ENCODE data around the gene NECTIN1.
A peak's percentile ranks its signal among the peaks of the same experiment; 100 is the strongest.

NECTIN1 gene

DNA sequence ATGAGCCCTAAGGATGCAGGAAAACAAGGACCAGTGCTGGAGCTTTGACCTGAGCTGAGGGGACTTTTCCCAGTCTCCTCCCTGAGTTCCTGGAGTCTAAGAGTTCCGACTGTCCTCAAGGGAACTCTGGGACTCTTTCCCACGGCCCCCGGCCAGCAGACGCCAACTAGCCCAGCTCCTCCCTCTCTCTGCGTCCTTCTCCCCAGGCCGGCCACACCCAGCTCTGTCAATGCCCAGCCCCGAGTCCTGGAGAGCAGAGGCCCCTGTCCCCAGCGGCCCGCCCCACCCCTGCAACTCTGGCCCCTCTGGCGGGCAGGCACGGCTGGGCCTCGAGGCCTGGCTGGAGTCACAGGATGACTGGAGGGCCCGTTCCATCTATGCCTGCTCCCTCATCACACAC is 29.8 kb downstream of the NECTIN1 start:
- Histone ChIP-seq H2BK120ac (ENCODE audit: insufficient read depth, low read length, poor library complexity) (no peak overlapping the region), H4K12ac (ENCODE audit: low read depth, low read length) (no peak overlapping the region), H4K8ac (ENCODE audit: low read depth, low read length) (no peak overlapping the region), H3K23ac (ENCODE audit: low read length) (no peak overlapping the region), H3K9me3 (ENCODE audit: insufficient read depth, low read depth, low read length) (no peaks in the 10 kb centered on the region), H3K4me1 (ENCODE audit: control insufficient read depth in 1 of 2, insufficient read depth in 2 of 2, low read length in 2 of 2) (peaks cover 12 to 16% of the 10 kb centered on the region in 2 experiments), H2AK5ac (ENCODE audit: low read length) (no peak overlapping the region), H3K4me3 (ENCODE audit: low read depth, low read length) (no peak overlapping the region), H2AFZ (ENCODE audit: insufficient read depth, low read length, poor library complexity) (no peak overlapping the region), H3K27ac (ENCODE audit: low read depth, low read length) (no peak overlapping the region), H2BK5ac (ENCODE audit: low read depth, low read length, poor library complexity) (no peak overlapping the region), H3K9ac (ENCODE audit: low read length) (no peak overlapping the region), H3K4ac (ENCODE audit: low read depth, low read length) (no peak overlapping the region), H3K79me2 (ENCODE audit: control insufficient read depth, insufficient read depth, low read length, poor library complexity) (peaks cover 3% of the 10 kb centered on the region), H4K91ac (ENCODE audit: low read depth, low read length) (no peak overlapping the region), H2BK12ac (ENCODE audit: low read length) (no peak overlapping the region), H3K36me3 (ENCODE audit: control insufficient read depth in 1 of 2, insufficient read depth in 2 of 2, low read length in 2 of 2) (peaks cover 0 to 2% of the 10 kb centered on the region in 2 experiments), H3K14ac (ENCODE audit: low read length) (no peak overlapping the region), H3K27me3 (ENCODE audit: insufficient read depth, low read length) (no peaks in the 10 kb centered on the region), H3K18ac (ENCODE audit: low read length) (no peak overlapping the region), H3K4me2 (ENCODE audit: low read length) (no peak overlapping the region), H3K79me1 (ENCODE audit: low read length) (peaks cover 13% of the 10 kb centered on the region)
- WGBS (ENCODE audit: extremely low coverage, insufficient coverage, insufficient read length), result no CpG with 5 or more reads among the region's 13 CpGs
- no peak for DNase-seq

DNA sequence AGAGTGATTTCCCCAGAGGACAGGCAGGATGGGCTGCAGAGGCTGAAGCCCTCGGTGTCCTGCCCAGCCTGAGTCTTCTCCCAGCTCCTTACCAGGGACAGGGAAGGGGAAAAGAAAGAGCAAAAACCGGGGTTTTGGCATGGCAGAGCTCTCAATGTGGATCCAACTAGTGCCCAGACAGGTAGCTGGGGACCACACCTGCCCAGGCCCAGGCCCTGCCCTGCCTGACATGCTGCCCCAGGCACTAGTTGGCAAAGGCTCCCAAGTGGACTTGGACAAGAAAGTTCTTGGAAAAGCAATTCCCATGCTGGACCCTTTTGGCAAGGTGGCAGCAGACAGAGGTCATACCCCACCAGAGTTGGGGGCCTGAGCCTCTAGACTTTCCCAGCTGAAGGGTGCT is 31.1 kb downstream of the NECTIN1 start:
- no peak overlapping the region for H4K8ac ChIP-seq (ENCODE audit: low read depth, low read length)
- peak overlapping the region; percentile 28 for H2BK120ac ChIP-seq (ENCODE audit: insufficient read depth, low read length, poor library complexity)
- H3K4ac ChIP-seq (ENCODE audit: low read depth, low read length), result no peak overlapping the region
- no peak overlapping the region for H3K9ac ChIP-seq (ENCODE audit: low read length)
- no peak overlapping the region for H3K27ac ChIP-seq (ENCODE audit: low read depth, low read length)
- H2AK5ac ChIP-seq (ENCODE audit: low read length), result peak overlapping the region; percentile 42
- H2BK12ac ChIP-seq (ENCODE audit: low read length), result no peak overlapping the region
- H4K91ac ChIP-seq (ENCODE audit: low read depth, low read length), result peak overlapping the region; percentile 22
- peaks cover 13% of the 10 kb centered on the region for H3K79me1 ChIP-seq (ENCODE audit: low read length)
- H3K23ac ChIP-seq (ENCODE audit: low read length), result no peak overlapping the region
- H3K27me3 ChIP-seq (ENCODE audit: insufficient read depth, low read length), result no peaks in the 10 kb centered on the region
- H3K4me2 ChIP-seq (ENCODE audit: low read length), result no peak overlapping the region
- DNase-seq, result no peak
- WGBS (ENCODE audit: extremely low coverage, insufficient coverage, insufficient read length), result no CpG with 5 or more reads among the region's 2 CpGs
- H2BK5ac ChIP-seq (ENCODE audit: low read depth, low read length, poor library complexity), result peak overlapping the region; percentile 46
- H4K12ac ChIP-seq (ENCODE audit: low read depth, low read length), result no peak overlapping the region
- H3K36me3 ChIP-seq (ENCODE audit: control insufficient read depth in 1 of 2, insufficient read depth in 2 of 2, low read length in 2 of 2), result peaks cover 0 to 2% of the 10 kb centered on the region in 2 experiments
- H3K4me1 ChIP-seq (ENCODE audit: control insufficient read depth in 1 of 2, insufficient read depth in 2 of 2, low read length in 2 of 2), result peaks cover 12 to 16% of the 10 kb centered on the region in 2 experiments
- no peak overlapping the region for H2AFZ ChIP-seq (ENCODE audit: insufficient read depth, low read length, poor library complexity)
- H3K18ac ChIP-seq (ENCODE audit: low read length), result peak overlapping the region; percentile 36
- no peak overlapping the region for H3K4me3 ChIP-seq (ENCODE audit: low read depth, low read length)
- no peaks in the 10 kb centered on the region for H3K9me3 ChIP-seq (ENCODE audit: insufficient read depth, low read depth, low read length)
- peaks cover 3% of the 10 kb centered on the region for H3K79me2 ChIP-seq (ENCODE audit: control insufficient read depth, insufficient read depth, low read length, poor library complexity)
- peak overlapping the region; percentile 29 for H3K14ac ChIP-seq (ENCODE audit: low read length)

DNA sequence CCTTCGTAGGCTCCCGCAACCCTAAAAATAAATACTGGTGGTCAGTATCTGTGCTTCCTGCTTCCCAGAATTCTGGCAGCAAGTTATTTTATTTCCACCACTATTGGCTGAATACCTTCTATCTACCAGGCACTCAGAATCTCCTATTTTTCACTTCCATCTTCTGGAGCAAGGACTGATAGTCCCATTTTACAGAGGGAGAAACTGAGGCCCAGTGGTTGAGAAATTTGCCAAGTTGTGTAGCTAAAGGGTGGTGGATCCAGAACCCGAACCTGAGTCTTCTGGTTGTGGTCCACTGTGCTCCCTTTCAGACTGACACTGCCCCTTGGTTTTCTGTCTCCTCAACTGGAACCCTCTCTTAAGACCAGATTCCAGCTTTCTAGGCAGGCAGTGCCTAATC is 31.6 kb downstream of the NECTIN1 start:
- no peak overlapping the region for H3K27ac ChIP-seq (ENCODE audit: low read depth, low read length)
- no peak overlapping the region for H2BK5ac ChIP-seq (ENCODE audit: low read depth, low read length, poor library complexity)
- H3K9ac ChIP-seq (ENCODE audit: low read length), result no peak overlapping the region
- H3K79me2 ChIP-seq (ENCODE audit: control insufficient read depth, insufficient read depth, low read length, poor library complexity), result peaks cover 3% of the 10 kb centered on the region
- no peak overlapping the region for H2AFZ ChIP-seq (ENCODE audit: insufficient read depth, low read length, poor library complexity)
- H3K9me3 ChIP-seq (ENCODE audit: insufficient read depth, low read depth, low read length), result no peaks in the 10 kb centered on the region
- DNase-seq, result no peak
- peaks cover 0 to 2% of the 10 kb centered on the region in 2 experiments for H3K36me3 ChIP-seq (ENCODE audit: control insufficient read depth in 1 of 2, insufficient read depth in 2 of 2, low read length in 2 of 2)
- H2BK120ac ChIP-seq (ENCODE audit: insufficient read depth, low read length, poor library complexity), result no peak overlapping the region
- peaks cover 12 to 16% of the 10 kb centered on the region in 2 experiments for H3K4me1 ChIP-seq (ENCODE audit: control insufficient read depth in 1 of 2, insufficient read depth in 2 of 2, low read length in 2 of 2)
- no peak overlapping the region for H3K4ac ChIP-seq (ENCODE audit: low read depth, low read length)
- H3K23ac ChIP-seq (ENCODE audit: low read length), result no peak overlapping the region
- no CpG with 5 or more reads among the region's 3 CpGs for WGBS (ENCODE audit: extremely low coverage, insufficient coverage, insufficient read length)
- peak overlapping the region; percentile 22 for H4K91ac ChIP-seq (ENCODE audit: low read depth, low read length)
- peak overlapping the region; percentile 36 for H3K18ac ChIP-seq (ENCODE audit: low read length)
- no peak overlapping the region for H2AK5ac ChIP-seq (ENCODE audit: low read length)
- H3K4me3 ChIP-seq (ENCODE audit: low read depth, low read length), result no peak overlapping the region
- H3K79me1 ChIP-seq (ENCODE audit: low read length), result peaks cover 13% of the 10 kb centered on the region
- no peak overlapping the region for H2BK12ac ChIP-seq (ENCODE audit: low read length)
- no peak overlapping the region for H3K4me2 ChIP-seq (ENCODE audit: low read length)
- H3K14ac ChIP-seq (ENCODE audit: low read length), result no peak overlapping the region
- H4K12ac ChIP-seq (ENCODE audit: low read depth, low read length), result no peak overlapping the region
- no peaks in the 10 kb centered on the region for H3K27me3 ChIP-seq (ENCODE audit: insufficient read depth, low read length)
- H4K8ac ChIP-seq (ENCODE audit: low read depth, low read length), result no peak overlapping the region

DNA sequence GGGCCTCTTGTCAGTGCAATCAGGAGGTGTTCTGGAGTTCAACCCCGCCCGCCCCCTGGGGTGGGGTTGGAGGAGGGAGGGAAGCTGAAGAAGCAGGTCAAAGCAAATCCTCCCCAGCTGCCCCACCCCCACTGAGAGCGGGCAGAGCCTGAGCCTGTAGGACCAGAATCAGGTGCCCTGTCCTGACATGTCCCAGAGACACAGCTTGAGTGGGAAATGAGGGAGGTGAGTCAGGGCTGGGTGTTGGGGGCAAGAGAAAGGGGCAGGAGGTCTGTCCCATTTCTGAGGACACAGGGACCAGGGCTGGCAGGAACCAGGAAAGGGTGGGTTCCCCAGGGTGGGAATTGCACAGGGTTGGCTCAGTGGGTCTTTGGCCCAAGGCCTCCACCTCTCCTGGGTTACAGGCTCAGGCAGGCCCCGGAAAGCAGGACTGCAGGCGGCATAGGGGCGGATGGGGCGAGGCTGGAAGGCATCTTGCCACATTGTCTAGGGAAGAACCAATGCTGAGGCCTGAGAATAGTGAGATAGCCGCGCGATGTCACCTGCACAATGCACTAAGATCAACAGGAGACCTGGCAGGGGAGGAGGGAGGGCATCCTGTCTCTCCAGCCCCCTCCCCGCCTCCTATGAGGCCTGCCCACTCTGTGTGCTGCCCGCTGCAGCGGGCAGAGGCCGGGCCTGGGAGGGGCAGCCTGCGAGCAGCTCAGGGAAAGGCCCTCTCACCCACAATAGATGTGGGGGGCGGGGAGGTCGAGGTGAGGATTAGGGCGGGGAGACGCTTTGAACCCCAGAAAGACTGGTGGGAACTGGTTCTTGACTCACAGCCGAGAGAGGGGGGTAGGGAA is 32.4 kb downstream of the NECTIN1 start:
- no CpG with 5 or more reads among the region's 20 CpGs for whole genome bisulfite sequencing (ENCODE audit: extremely low coverage, insufficient coverage, insufficient read length)
- Histone ChIP-seq H2AFZ (ENCODE audit: insufficient read depth, low read length, poor library complexity) (peak overlapping the region; percentile 26), H2BK12ac (ENCODE audit: low read length) (peak overlapping the region; percentile 81), H2BK5ac (ENCODE audit: low read depth, low read length, poor library complexity) (peak overlapping the region; percentile 55), H2AK5ac (ENCODE audit: low read length) (peak overlapping the region; percentile 10), H3K27ac (ENCODE audit: low read depth, low read length) (no peak overlapping the region), H3K79me2 (ENCODE audit: control insufficient read depth, insufficient read depth, low read length, poor library complexity) (peaks cover 3% of the 10 kb centered on the region), H2BK120ac (ENCODE audit: insufficient read depth, low read length, poor library complexity) (peak overlapping the region; percentile 59), H3K79me1 (ENCODE audit: low read length) (peaks cover 13% of the 10 kb centered on the region), H3K14ac (ENCODE audit: low read length) (peak overlapping the region; percentile 21), H3K4me1 (ENCODE audit: control insufficient read depth in 1 of 2, insufficient read depth in 2 of 2, low read length in 2 of 2) (peaks cover 12 to 14% of the 10 kb centered on the region in 2 experiments), H4K91ac (ENCODE audit: low read depth, low read length) (peak overlapping the region; percentile 87), H3K27me3 (ENCODE audit: insufficient read depth, low read length) (no peaks in the 10 kb centered on the region), H3K9ac (ENCODE audit: low read length) (no peak overlapping the region), H3K23ac (ENCODE audit: low read length) (no peak overlapping the region), H3K36me3 (ENCODE audit: control insufficient read depth in 1 of 2, insufficient read depth in 2 of 2, low read length in 2 of 2) (peaks cover 0 to 2% of the 10 kb centered on the region in 2 experiments), H4K12ac (ENCODE audit: low read depth, low read length) (peak overlapping the region; percentile 23), H4K8ac (ENCODE audit: low read depth, low read length) (peak overlapping the region; percentile 18), H3K9me3 (ENCODE audit: insufficient read depth, low read depth, low read length) (no peaks in the 10 kb centered on the region), H3K4me3 (ENCODE audit: low read depth, low read length) (no peak overlapping the region), H3K18ac (ENCODE audit: low read length) (peak overlapping the region; percentile 87), H3K4me2 (ENCODE audit: low read length) (no peak overlapping the region), H3K4ac (ENCODE audit: low read depth, low read length) (peak overlapping the region; percentile 46)
- DNase-seq, result peak in 1 of 2 donors; percentile 48

Measured in trophoblast cell (in vitro differentiated cells and primary cell).